ENCODE data around the gene ICAM3.
A peak's percentile ranks its signal among the peaks of the same experiment; 100 is the strongest.
"Not testable (repeated sequence)": the region's sequence is repeated elsewhere in the genome, so short reads cannot be mapped to it uniquely, and the experiment has no call there.

ICAM3 gene

GRCh38 chr19:10380313-10381102 lies 41.1 kb upstream of the ICAM3 start, which contains the start of gene TYK2:
TSS of gene TYK2 (minus strand) at chr19:10380572. CDS start at chr19:10378406, 2,166 bp downstream.
- Histone ChIP-seq H3K9me3 (ENCODE audit: control insufficient read depth, insufficient read depth, low read length) (no peaks in the 10 kb centered on the region), H3K9me2 (replicated peaks; ENCODE audit: control insufficient read depth, low read length) (no peaks in the 10 kb centered on the region), H4K20me1 (ENCODE audit: control insufficient read depth, insufficient read depth, low read depth, low read length) (no peaks in the 10 kb centered on the region), H3F3A (ENCODE audit: control insufficient read depth, insufficient read depth) (no peaks in the 10 kb centered on the region), H3K27me3 (ENCODE audit: control insufficient read depth, low read length) (no peaks in the 10 kb centered on the region), H3K4me2 (ENCODE audit: low read length) (peak within 1 kb of the TSS; percentile 89), H3K36me3 (ENCODE audit: control insufficient read depth, low read length) (peaks cover 17% of the 10 kb centered on the region), H3K4me3 (ENCODE audit: low read length) (peak within 1 kb of the TSS; percentile 98), H3K27ac (ENCODE audit: low read depth, low read length) (peak within 1 kb of the TSS; percentile 58), H3K79me2 (ENCODE audit: control insufficient read depth, low read length) (peaks cover 27% of the 10 kb centered on the region), H3K4me1 (ENCODE audit: control insufficient read depth, low read length) (peaks cover 13% of the 10 kb centered on the region)
- no peak for TF ChIP-seq CTCF (IDR thresholded peaks at IDR 0.05; ENCODE audit: low read depth, low read length, poor library complexity, severe bottlenecking)

GRCh38 chr19:10379880-10380312 lies 40.5 kb upstream of the ICAM3 start:
- Histone ChIP-seq H3K9me3 (ENCODE audit: control insufficient read depth, insufficient read depth, low read length) (no peaks in the 10 kb centered on the region), H3K4me3 (ENCODE audit: low read length) (peak overlapping the region; percentile 98), H3K79me2 (ENCODE audit: control insufficient read depth, low read length) (peaks cover 28% of the 10 kb centered on the region), H3K27me3 (ENCODE audit: control insufficient read depth, low read length) (no peaks in the 10 kb centered on the region), H3K4me1 (ENCODE audit: control insufficient read depth, low read length) (peaks cover 18% of the 10 kb centered on the region), H3K4me2 (ENCODE audit: low read length) (peak overlapping the region; percentile 85), H3K9me2 (replicated peaks; ENCODE audit: control insufficient read depth, low read length) (no peaks in the 10 kb centered on the region), H3F3A (ENCODE audit: control insufficient read depth, insufficient read depth) (peaks cover under 1% of the 10 kb centered on the region; the same call in 1 of the 2 replicates), H4K20me1 (ENCODE audit: control insufficient read depth, insufficient read depth, low read depth, low read length) (no peaks in the 10 kb centered on the region), H3K27ac (ENCODE audit: low read depth, low read length) (peak overlapping the region; percentile 49), H3K36me3 (ENCODE audit: control insufficient read depth, low read length) (peaks cover 22% of the 10 kb centered on the region)
- TF ChIP-seq CTCF (IDR thresholded peaks at IDR 0.05; ENCODE audit: low read depth, low read length, poor library complexity, severe bottlenecking) = no peak
- no peak for TF ChIP-seq EZH2phosphoT487 (IDR thresholded peaks at IDR 0.05; ENCODE audit: borderline replicate concordance, low read length)

GRCh38 chr19:10378124-10378523 lies 38.7 kb upstream of the ICAM3 start:
- no peaks in the 10 kb centered on the region for H3K27me3 ChIP-seq (ENCODE audit: control insufficient read depth, low read length)
- H4K20me1 ChIP-seq (ENCODE audit: control insufficient read depth, insufficient read depth, low read depth, low read length) = no peaks in the 10 kb centered on the region
- H3K4me2 ChIP-seq (ENCODE audit: low read length) = no peak overlapping the region
- H3K9me2 ChIP-seq (replicated peaks; ENCODE audit: control insufficient read depth, low read length) = no peaks in the 10 kb centered on the region
- peaks cover 29% of the 10 kb centered on the region for H3K36me3 ChIP-seq (ENCODE audit: control insufficient read depth, low read length)
- H3F3A ChIP-seq (ENCODE audit: control insufficient read depth, insufficient read depth) = peaks cover 3% of the 10 kb centered on the region; the same call in 1 of the 2 replicates
- H3K9me3 ChIP-seq (ENCODE audit: control insufficient read depth, insufficient read depth, low read length) = no peaks in the 10 kb centered on the region
- TF ChIP-seq CTCF (IDR thresholded peaks at IDR 0.05; ENCODE audit: low read depth, low read length, poor library complexity, severe bottlenecking) = no peak
- TF ChIP-seq EZH2phosphoT487 (IDR thresholded peaks at IDR 0.05; ENCODE audit: borderline replicate concordance, low read length) = no peak
- no peak overlapping the region for H3K27ac ChIP-seq (ENCODE audit: low read depth, low read length)
- peaks cover 32% of the 10 kb centered on the region for H3K4me1 ChIP-seq (ENCODE audit: control insufficient read depth, low read length)
- no peak overlapping the region for H3K4me3 ChIP-seq (ENCODE audit: low read length)
- H3K79me2 ChIP-seq (ENCODE audit: control insufficient read depth, low read length) = peaks cover 31% of the 10 kb centered on the region

- Histone ChIP-seq H3K36me3 (ENCODE audit: control insufficient read depth, low read length) (peaks cover 33% of the 10 kb centered on the region), H3K79me2 (ENCODE audit: control insufficient read depth, low read length) (peaks cover 31% of the 10 kb centered on the region), H3K4me1 (ENCODE audit: control insufficient read depth, low read length) (peaks cover 32% of the 10 kb centered on the region)
- not testable (repeated sequence) for H3K4me2 ChIP-seq (ENCODE audit: low read length); H3K27ac ChIP-seq (ENCODE audit: low read depth, low read length); H3K27me3 ChIP-seq (ENCODE audit: control insufficient read depth, low read length); H3F3A ChIP-seq (ENCODE audit: control insufficient read depth, insufficient read depth); H3K9me2 ChIP-seq (replicated peaks; ENCODE audit: control insufficient read depth, low read length); H4K20me1 ChIP-seq (ENCODE audit: control insufficient read depth, insufficient read depth, low read depth, low read length); H3K4me3 ChIP-seq (ENCODE audit: low read length); H3K9me3 ChIP-seq (ENCODE audit: control insufficient read depth, insufficient read depth, low read length)
These were observed 37.8 kb upstream of the ICAM3 start for GRCh38 chr19:10377140-10377640.
